Measurements from ENCODE around the gene GRAMD4. TPM values are rescaled to one million over a fixed set of nuclear protein-coding genes. Genes with fewer than 3 reads are reported as not detected.

Gene GRAMD4
- total RNA-seq, 1 donor from 2014 or later = 85.7 TPM

- TF ChIP-seq, protein P1, sequence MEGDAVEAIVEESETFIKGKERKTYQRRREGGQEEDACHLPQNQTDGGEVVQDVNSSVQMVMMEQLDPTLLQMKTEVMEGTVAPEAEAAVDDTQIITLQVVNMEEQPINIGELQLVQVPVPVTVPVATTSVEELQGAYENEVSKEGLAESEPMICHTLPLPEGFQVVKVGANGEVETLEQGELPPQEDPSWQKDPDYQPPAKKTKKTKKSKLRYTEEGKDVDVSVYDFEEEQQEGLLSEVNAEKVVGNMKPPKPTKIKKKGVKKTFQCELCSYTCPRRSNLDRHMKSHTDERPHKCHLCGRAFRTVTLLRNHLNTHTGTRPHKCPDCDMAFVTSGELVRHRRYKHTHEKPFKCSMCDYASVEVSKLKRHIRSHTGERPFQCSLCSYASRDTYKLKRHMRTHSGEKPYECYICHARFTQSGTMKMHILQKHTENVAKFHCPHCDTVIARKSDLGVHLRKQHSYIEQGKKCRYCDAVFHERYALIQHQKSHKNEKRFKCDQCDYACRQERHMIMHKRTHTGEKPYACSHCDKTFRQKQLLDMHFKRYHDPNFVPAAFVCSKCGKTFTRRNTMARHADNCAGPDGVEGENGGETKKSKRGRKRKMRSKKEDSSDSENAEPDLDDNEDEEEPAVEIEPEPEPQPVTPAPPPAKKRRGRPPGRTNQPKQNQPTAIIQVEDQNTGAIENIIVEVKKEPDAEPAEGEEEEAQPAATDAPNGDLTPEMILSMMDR (IDR thresholded peaks at IDR 0.05; ENCODE audit: partially characterized antibody, unreplicated experiment) = no peak
- no peak overlapping the region for H3K4me3 Mint-ChIP-seq (ENCODE audit: unreplicated experiment)
- H3K4me1 Mint-ChIP-seq (ENCODE audit: low read depth, unreplicated experiment) = peaks cover 14% of the 10 kb centered on the region
- no peak overlapping the region for H3K27ac Mint-ChIP-seq (ENCODE audit: unreplicated experiment)
- peaks cover 7% of the 10 kb centered on the region for H3K27me3 Mint-ChIP-seq (ENCODE audit: unreplicated experiment)
- H3K36me3 Mint-ChIP-seq (ENCODE audit: unreplicated experiment) = peaks cover 5% of the 10 kb centered on the region
- no peak for DNase-seq
- H3K9me3 Mint-ChIP-seq (ENCODE audit: unreplicated experiment) = peaks cover 11% of the 10 kb centered on the region
Observed at GRCh38 chr22:46701262-46701661, 81.1 kb downstream of the GRAMD4 start.

DNA sequence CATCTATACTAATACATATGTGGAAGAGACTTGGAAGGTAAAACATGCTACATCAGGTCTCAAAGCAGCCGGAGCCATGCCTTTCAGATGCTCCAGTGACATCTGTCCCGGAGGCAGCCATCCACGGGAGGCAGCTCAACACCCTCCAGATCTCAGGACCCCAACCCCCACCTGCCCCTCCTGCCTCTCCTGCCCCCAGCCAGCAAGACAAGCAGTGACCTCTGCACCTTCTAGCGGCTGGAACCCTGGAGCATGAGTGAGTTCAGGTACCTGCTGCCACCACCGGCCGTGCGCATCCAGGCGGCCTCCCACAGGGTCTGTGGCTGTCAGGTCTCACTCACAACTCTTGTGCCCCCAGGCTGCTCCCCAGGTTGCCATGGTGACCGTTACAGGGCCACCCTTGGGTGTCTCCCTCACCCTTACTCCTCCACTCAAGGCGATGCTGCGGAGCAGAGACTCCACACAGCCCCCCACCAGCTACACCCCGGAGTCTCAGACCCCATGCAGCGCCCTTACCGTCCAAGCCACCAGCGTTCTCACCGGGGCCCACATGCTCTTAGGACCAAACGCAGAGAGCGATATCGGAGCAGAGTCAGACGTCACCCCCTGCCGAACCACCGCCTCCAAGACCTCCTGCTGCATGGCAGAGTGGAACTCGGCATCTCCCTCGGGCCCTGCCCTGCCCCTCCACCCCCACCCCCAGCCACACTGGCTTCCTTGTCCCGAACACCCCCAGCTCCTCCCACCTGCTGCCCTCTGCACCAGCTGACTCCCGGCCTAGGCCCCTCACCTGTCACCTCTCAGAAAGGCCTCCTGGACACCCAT lies 83.2 kb downstream of the GRAMD4 start:
- TF ChIP-seq, protein P1 (IDR thresholded peaks at IDR 0.05; ENCODE audit: partially characterized antibody, unreplicated experiment) = no peak
- H3K4me3 Mint-ChIP-seq (ENCODE audit: unreplicated experiment) = peak overlapping the region; percentile 46
- H3K9me3 Mint-ChIP-seq (ENCODE audit: unreplicated experiment) = peaks cover 4% of the 10 kb centered on the region
- H3K27ac Mint-ChIP-seq (ENCODE audit: unreplicated experiment) = peak overlapping the region; percentile 92
- no peak for DNase-seq
- peaks cover 5% of the 10 kb centered on the region for H3K36me3 Mint-ChIP-seq (ENCODE audit: unreplicated experiment)
- peaks cover 7% of the 10 kb centered on the region for H3K27me3 Mint-ChIP-seq (ENCODE audit: unreplicated experiment)
- H3K4me1 Mint-ChIP-seq (ENCODE audit: low read depth, unreplicated experiment) = peaks cover 10% of the 10 kb centered on the region

DNA sequence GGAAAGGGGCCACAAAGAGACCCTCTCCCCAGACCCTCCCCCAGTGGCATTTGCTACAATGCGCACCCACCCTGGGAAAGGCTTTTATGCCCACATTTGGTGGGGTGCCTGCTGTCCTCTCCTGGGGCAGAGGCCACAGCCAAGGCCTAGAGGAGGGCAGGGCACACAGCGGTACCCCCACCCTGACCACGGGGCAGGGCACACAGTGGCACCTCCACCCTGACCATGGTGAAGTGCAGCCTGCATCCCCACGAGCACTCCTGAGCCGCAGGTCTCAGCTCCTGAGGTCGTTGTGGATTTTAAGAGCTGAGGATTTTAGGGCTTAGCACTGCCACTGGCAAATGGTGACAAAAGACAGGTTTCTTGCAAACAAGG lies 83.8 kb downstream of the GRAMD4 start:
- peaks cover 6% of the 10 kb centered on the region for H3K27me3 Mint-ChIP-seq (ENCODE audit: unreplicated experiment)
- no peak overlapping the region for H3K4me3 Mint-ChIP-seq (ENCODE audit: unreplicated experiment)
- H3K36me3 Mint-ChIP-seq (ENCODE audit: unreplicated experiment) = peaks cover 5% of the 10 kb centered on the region
- H3K27ac Mint-ChIP-seq (ENCODE audit: unreplicated experiment) = no peak overlapping the region
- peaks cover 10% of the 10 kb centered on the region for H3K4me1 Mint-ChIP-seq (ENCODE audit: low read depth, unreplicated experiment)
- H3K9me3 Mint-ChIP-seq (ENCODE audit: unreplicated experiment) = peaks cover 4% of the 10 kb centered on the region
- TF ChIP-seq, protein P1 (IDR thresholded peaks at IDR 0.05; ENCODE audit: partially characterized antibody, unreplicated experiment) = no peak
- DNase-seq = no peak

- H3K27ac Mint-ChIP-seq (ENCODE audit: unreplicated experiment) = no peak overlapping the region
Observed at GRCh38 chr22:46706060-46706459, 85.9 kb downstream of the GRAMD4 start.

DNA sequence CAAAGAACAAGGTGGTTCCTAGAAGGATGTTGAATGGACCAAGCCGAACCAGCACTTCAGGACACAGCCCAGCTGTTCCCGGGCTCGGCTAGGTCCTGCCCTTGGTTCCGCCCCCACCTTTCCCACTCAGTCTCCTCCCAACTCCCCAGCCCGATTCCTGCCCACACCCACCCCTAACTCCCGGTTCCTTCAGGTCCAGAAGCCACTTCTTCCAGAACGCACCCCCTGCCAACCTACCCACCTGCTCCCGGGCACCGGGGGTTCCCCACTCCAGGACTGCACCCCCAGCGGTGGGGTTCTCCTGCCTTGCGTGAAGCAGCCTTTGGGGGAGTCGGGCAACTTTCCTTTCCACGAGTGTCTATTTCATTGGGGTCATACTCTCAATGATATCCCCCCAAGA lies 87.1 kb downstream of the GRAMD4 start:
- TF ChIP-seq, protein P1 (IDR thresholded peaks at IDR 0.05; ENCODE audit: partially characterized antibody, unreplicated experiment) = no peak
- H3K4me1 Mint-ChIP-seq (ENCODE audit: low read depth, unreplicated experiment) = peaks cover 10% of the 10 kb centered on the region
- peaks cover 11% of the 10 kb centered on the region for H3K36me3 Mint-ChIP-seq (ENCODE audit: unreplicated experiment)
- H3K27me3 Mint-ChIP-seq (ENCODE audit: unreplicated experiment) = peaks cover 3% of the 10 kb centered on the region
- no peak overlapping the region for H3K4me3 Mint-ChIP-seq (ENCODE audit: unreplicated experiment)
- peaks cover 4% of the 10 kb centered on the region for H3K9me3 Mint-ChIP-seq (ENCODE audit: unreplicated experiment)
- no peak for DNase-seq
- no peak overlapping the region for H3K27ac Mint-ChIP-seq (ENCODE audit: unreplicated experiment)

More at GRCh38 chr22:46706060-46706459, 85.9 kb downstream of the GRAMD4 start:
- H3K4me3 Mint-ChIP-seq (ENCODE audit: unreplicated experiment) = no peak overlapping the region
- peaks cover 10% of the 10 kb centered on the region for H3K4me1 Mint-ChIP-seq (ENCODE audit: low read depth, unreplicated experiment)
- H3K27me3 Mint-ChIP-seq (ENCODE audit: unreplicated experiment) = peaks cover 3% of the 10 kb centered on the region
- DNase-seq = no peak
- peaks cover 4% of the 10 kb centered on the region for H3K9me3 Mint-ChIP-seq (ENCODE audit: unreplicated experiment)
- TF ChIP-seq, protein P1 (IDR thresholded peaks at IDR 0.05; ENCODE audit: partially characterized antibody, unreplicated experiment) = no peak
- peaks cover 11% of the 10 kb centered on the region for H3K36me3 Mint-ChIP-seq (ENCODE audit: unreplicated experiment)

All from glutamatergic neuron (in vitro differentiated cells).